MM.1S (cell line): ENCODE data around the gene GCSAM.

Source experiments
- DNase-seq: peaks from one replicate; pipeline ENCODE4 v3.0.0-alpha.2; 2015
- H2AFZ ChIP-seq: fragments of 300-600 bp; sonication (generic); 2 replicates; pipeline ENCODE4 v1.6.0; 2016; ENCODE audit warnings: antibody characterized with exemption, low read length
- H3F3A ChIP-seq: fragments of 300-600 bp; sonication (generic); 2 replicates; pipeline ENCODE4 v1.6.1; 2016; ENCODE audit warnings: mild to moderate bottlenecking, antibody characterized with exemption, low read length, moderate library complexity, mixed read lengths; ENCODE audit not compliant: insufficient read depth
- H3K27ac ChIP-seq: fragments of 300-600 bp; sonication (generic); 2 replicates; pipeline ENCODE4 v1.5.1; 2016; ENCODE audit warnings: mild to moderate bottlenecking, low read length
- H3K27me3 ChIP-seq: fragments of 300-600 bp; sonication (generic); replicated peaks from 2 replicates; pipeline ENCODE4 v1.6.0; 2016; ENCODE audit warnings: low read length; ENCODE audit not compliant: insufficient read depth
- H3K36me3 ChIP-seq: fragments of 300-600 bp; sonication (generic); replicated peaks from 2 replicates; pipeline ENCODE4 v1.6.1; 2016; ENCODE audit warnings: mild to moderate bottlenecking, low read length, mixed read lengths; ENCODE audit not compliant: insufficient read depth
- H3K4me1 ChIP-seq: fragments of 300-600 bp; sonication (generic); 2 replicates; pipeline ENCODE4 v1.6.1; 2016; ENCODE audit warnings: low read length, mixed read lengths
- H3K4me2 ChIP-seq: fragments of 300-600 bp; sonication (generic); 2 replicates; pipeline ENCODE4 v1.6.0; 2016; ENCODE audit warnings: low read depth, low read length
- H3K4me3 ChIP-seq: fragments of 300-600 bp; sonication (generic); 2 replicates; pipeline ENCODE4 v1.5.1; 2016; ENCODE audit warnings: low read length, mixed read lengths
- H3K79me2 ChIP-seq: fragments of 300-600 bp; sonication (generic); 2 replicates; pipeline ENCODE4 v1.6.1; 2016; ENCODE audit warnings: mixed run types, low read length, mixed read lengths
- H3K9ac ChIP-seq: fragments of 300-600 bp; sonication (generic); 2 replicates; pipeline ENCODE4 v1.6.1; 2016; ENCODE audit warnings: low read length, mixed read lengths
- H3K9me2 ChIP-seq: fragments of 300-600 bp; sonication (generic); replicated peaks from 2 replicates; pipeline ENCODE4 v1.6.1; 2016; ENCODE audit warnings: mild to moderate bottlenecking, low read length, mixed read lengths; ENCODE audit not compliant: insufficient read depth
- H3K9me3 ChIP-seq: fragments of 300-600 bp; sonication (generic); replicated peaks from 2 replicates; pipeline ENCODE4 v1.6.1; 2016; ENCODE audit warnings: mild to moderate bottlenecking, low read length, mixed read lengths; ENCODE audit not compliant: insufficient read depth
- H4K20me1 ChIP-seq: fragments of 300-600 bp; sonication (generic); 2 replicates; pipeline ENCODE4 v1.6.1; 2016; ENCODE audit warnings: mild to moderate bottlenecking, low read length, moderate library complexity, mixed read lengths; ENCODE audit not compliant: insufficient read depth
- CTCF ChIP-seq: fragments of 300-600 bp; sonication (generic); IDR thresholded peaks from 2 replicates; pipeline ENCODE4 v1.5.1; 2016; ENCODE audit warnings: antibody characterized with exemption, low read length, mixed read lengths
- EZH2 ChIP-seq: fragments of 300-600 bp; sonication (generic); optimal IDR thresholded peaks from 2 replicates; pipeline ENCODE3; 2017; ENCODE audit warnings: low read depth, mild to moderate bottlenecking, antibody characterized with exemption, low read length, mixed read lengths
- EZH2phosphoT487 ChIP-seq: fragments of 300-600 bp; sonication (generic); IDR thresholded peaks from 2 replicates; pipeline ENCODE4 v1.6.1; 2018; ENCODE audit warnings: antibody characterized with exemption, low read length

The GCSAM gene

GRCh38 chr3:112084980-112085705 is 47.9 kb downstream of the GCSAM start:
- DNase-seq: no peak
- peaks cover 22% of the 10 kb centered on the region for H3F3A ChIP-seq
- TF ChIP-seq EZH2 (no peak), CTCF (no peak), EZH2phosphoT487 (no peak)
- no peaks in the 10 kb centered on the region; the same call in 1 of the 2 replicates for H3K27me3 ChIP-seq
- H3K4me1 ChIP-seq: peaks cover 25% of the 10 kb centered on the region
- H3K36me3 ChIP-seq: no peaks in the 10 kb centered on the region
- no peaks in the 10 kb centered on the region for H3K9me2 ChIP-seq
- no peak overlapping the region for H2AFZ ChIP-seq
- no peak overlapping the region for H3K4me3 ChIP-seq
- no peak overlapping the region for H3K27ac ChIP-seq
- no peak overlapping the region for H3K9ac ChIP-seq
- H3K4me2 ChIP-seq: peak overlapping the region; percentile 93; the same call in 1 of the 2 replicates
- no peaks in the 10 kb centered on the region for H3K9me3 ChIP-seq
- H4K20me1 ChIP-seq: no peaks in the 10 kb centered on the region
- peaks cover 30% of the 10 kb centered on the region for H3K79me2 ChIP-seq

- Histone ChIP-seq H4K20me1 (no peaks in the 10 kb centered on the region), H3K9ac (no peak overlapping the region), H3K4me2 (no peak overlapping the region), H3K4me3 (no peak overlapping the region), H3K9me2 (no peaks in the 10 kb centered on the region), H3K27ac (no peak overlapping the region), H3F3A (peaks cover 5% of the 10 kb centered on the region; the same call in 1 of the 2 replicates), H3K36me3 (no peaks in the 10 kb centered on the region), H3K27me3 (no peaks in the 10 kb centered on the region; the same call in 1 of the 2 replicates), H3K4me1 (peaks cover 18% of the 10 kb centered on the region), H3K79me2 (peaks cover 18% of the 10 kb centered on the region), H3K9me3 (no peaks in the 10 kb centered on the region), H2AFZ (no peak overlapping the region)
- TF ChIP-seq EZH2: no peak
- TF ChIP-seq CTCF: no peak
- TF ChIP-seq EZH2phosphoT487: no peak
- DNase-seq: no peak
Measured at GRCh38 chr3:112083239-112083638, 49.8 kb downstream of the GCSAM start.

- TF ChIP-seq EZH2phosphoT487: no peak
- TF ChIP-seq CTCF: no peak
- no peak for TF ChIP-seq EZH2
- Histone ChIP-seq H3K4me1 (peaks cover 44% of the 10 kb centered on the region), H3K4me2 (peak overlapping the region; percentile 4; the same call in 1 of the 2 replicates), H2AFZ (no peak overlapping the region), H3K36me3 (no peaks in the 10 kb centered on the region), H3K27ac (no peak overlapping the region), H3F3A (peaks cover 23% of the 10 kb centered on the region), H3K4me3 (no peak overlapping the region), H3K79me2 (no peaks in the 10 kb centered on the region), H4K20me1 (no peaks in the 10 kb centered on the region), H3K9me3 (no peaks in the 10 kb centered on the region), H3K9ac (no peak overlapping the region), H3K27me3 (no peaks in the 10 kb centered on the region), H3K9me2 (no peaks in the 10 kb centered on the region)
- no peak for DNase-seq
Measured at GRCh38 chr3:112078125-112079083, 54.6 kb downstream of the GCSAM start.
